ENCODE results near the gene NHSL1. TPM values are rescaled to one million over a fixed set of nuclear protein-coding genes. Genes with fewer than 3 reads are reported as not detected.

Gene NHSL1
- total RNA-seq, 2 experiments from 2014 or later, result 2.7 to 10.6 TPM

DNA sequence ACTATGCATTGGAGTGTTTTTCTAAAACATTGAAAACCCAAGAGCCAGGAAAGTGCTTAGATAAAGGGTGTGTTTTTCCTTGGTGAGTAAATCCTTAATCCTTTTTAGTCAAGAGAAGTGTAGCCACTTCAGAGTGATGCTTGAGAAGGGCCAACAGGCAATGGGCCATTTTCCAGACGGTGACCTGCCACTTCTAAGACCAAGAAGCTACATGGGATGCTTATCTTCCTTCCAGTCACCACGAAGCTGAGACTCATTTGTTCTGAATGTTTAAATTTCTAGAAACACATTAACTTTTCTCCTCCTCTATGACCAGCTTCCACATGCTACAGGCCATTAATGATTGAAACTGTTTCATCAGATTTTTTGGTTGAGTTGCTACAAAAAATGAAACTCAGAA is 34.4 kb upstream of the NHSL1 start:
- no peaks in the 10 kb centered on the region for H3K4me1 ChIP-seq (ENCODE audit: insufficient read depth, low read length, poor library complexity, severe bottlenecking)
- no peaks in the 10 kb centered on the region for H3K9me2 ChIP-seq (ENCODE audit: insufficient read depth, low read length)
- H3K4me2 ChIP-seq (ENCODE audit: low read length), result no peak overlapping the region
- CTCF ChIA-PET (ENCODE audit: unreplicated experiment), result no interaction called here
- BruUV-seq (replicated peaks), result no TSS peak
- TF ChIP-seq, protein P1, sequence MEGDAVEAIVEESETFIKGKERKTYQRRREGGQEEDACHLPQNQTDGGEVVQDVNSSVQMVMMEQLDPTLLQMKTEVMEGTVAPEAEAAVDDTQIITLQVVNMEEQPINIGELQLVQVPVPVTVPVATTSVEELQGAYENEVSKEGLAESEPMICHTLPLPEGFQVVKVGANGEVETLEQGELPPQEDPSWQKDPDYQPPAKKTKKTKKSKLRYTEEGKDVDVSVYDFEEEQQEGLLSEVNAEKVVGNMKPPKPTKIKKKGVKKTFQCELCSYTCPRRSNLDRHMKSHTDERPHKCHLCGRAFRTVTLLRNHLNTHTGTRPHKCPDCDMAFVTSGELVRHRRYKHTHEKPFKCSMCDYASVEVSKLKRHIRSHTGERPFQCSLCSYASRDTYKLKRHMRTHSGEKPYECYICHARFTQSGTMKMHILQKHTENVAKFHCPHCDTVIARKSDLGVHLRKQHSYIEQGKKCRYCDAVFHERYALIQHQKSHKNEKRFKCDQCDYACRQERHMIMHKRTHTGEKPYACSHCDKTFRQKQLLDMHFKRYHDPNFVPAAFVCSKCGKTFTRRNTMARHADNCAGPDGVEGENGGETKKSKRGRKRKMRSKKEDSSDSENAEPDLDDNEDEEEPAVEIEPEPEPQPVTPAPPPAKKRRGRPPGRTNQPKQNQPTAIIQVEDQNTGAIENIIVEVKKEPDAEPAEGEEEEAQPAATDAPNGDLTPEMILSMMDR (conservative IDR thresholded peaks at IDR 0.05; ENCODE audit: low read length), result no peak
- no peak for TF ChIP-seq EZH2phosphoT487 (IDR thresholded peaks at IDR 0.05; ENCODE audit: borderline replicate concordance, low read depth, low read length)
- intact Hi-C loops (cut with micrococcal nuclease; ENCODE audit: unreplicated experiment), result no loop called here
- H3K27ac ChIP-seq (ENCODE audit: low read depth, low read length, poor library complexity, severe bottlenecking), result no peak overlapping the region
- no peaks in the 10 kb centered on the region for H3K36me3 ChIP-seq (ENCODE audit: insufficient read depth, low read length)
- H3K9me3 ChIP-seq (ENCODE audit: low read length), result no peaks in the 10 kb centered on the region
- H2AFZ ChIP-seq (ENCODE audit: low read length), result no peak overlapping the region
- no peak for DNase-seq (ENCODE audit: low spot score)
- H3K4me3 ChIP-seq (ENCODE audit: low read depth, low read length, poor library complexity, severe bottlenecking), result no peak overlapping the region
- POLR2A ChIA-PET, result no interaction called here
- H3K79me2 ChIP-seq (ENCODE audit: insufficient read depth, low read depth, low read length), result no peaks in the 10 kb centered on the region
- H4K20me1 ChIP-seq (ENCODE audit: insufficient read depth, low read length), result no peaks in the 10 kb centered on the region

- no TSS peak for BruUV-seq (replicated peaks)
These were observed 32.1 kb upstream of the NHSL1 start for GRCh38 chr6:138531387-138531786.

GRCh38 chr6:138529478-138529877 is 30.2 kb upstream of the NHSL1 start:
- intact Hi-C loops (cut with micrococcal nuclease; ENCODE audit: unreplicated experiment), result no loop called here
- Histone ChIP-seq H3K4me3 (ENCODE audit: low read depth, low read length, poor library complexity, severe bottlenecking) (no peak overlapping the region), H3K4me2 (ENCODE audit: low read length) (no peak overlapping the region), H3K9me3 (ENCODE audit: low read length) (no peaks in the 10 kb centered on the region), H3K4me1 (ENCODE audit: insufficient read depth, low read length, poor library complexity, severe bottlenecking) (no peaks in the 10 kb centered on the region), H3K79me2 (ENCODE audit: insufficient read depth, low read depth, low read length) (no peaks in the 10 kb centered on the region), H3K9me2 (ENCODE audit: insufficient read depth, low read length) (no peaks in the 10 kb centered on the region), H3K36me3 (ENCODE audit: insufficient read depth, low read length) (no peaks in the 10 kb centered on the region), H3K27ac (ENCODE audit: low read depth, low read length, poor library complexity, severe bottlenecking) (no peak overlapping the region), H2AFZ (ENCODE audit: low read length) (no peak overlapping the region), H4K20me1 (ENCODE audit: insufficient read depth, low read length) (no peaks in the 10 kb centered on the region)
- ChIA-PET POLR2A (interaction anchor here (0.6 kb wide), 1 partner anchor 58 kb away, joined by 5 read pairs; no protein-coding TSS in a partner anchor), CTCF (ENCODE audit: unreplicated experiment) (interaction anchor here (0.5 kb wide), 1 partner anchor 233 kb away, joined by 4 read pairs; no protein-coding TSS in a partner anchor)
- no TSS peak for BruUV-seq (replicated peaks)
- DNase-seq (ENCODE audit: low spot score), result no peak
- no peak for TF ChIP-seq EZH2phosphoT487 (IDR thresholded peaks at IDR 0.05; ENCODE audit: borderline replicate concordance, low read depth, low read length)
- TF ChIP-seq, protein P1 (conservative IDR thresholded peaks at IDR 0.05; ENCODE audit: low read length), result no peak

More at GRCh38 chr6:138531387-138531786, 32.1 kb upstream of the NHSL1 start:
- H3K27ac ChIP-seq (ENCODE audit: low read depth, low read length, poor library complexity, severe bottlenecking), result no peak overlapping the region
- H3K4me2 ChIP-seq (ENCODE audit: low read length), result no peak overlapping the region
- ChIA-PET POLR2A (interaction anchor here (0.7 kb wide), 1 partner anchor 301 kb away, joined by 3 read pairs; no protein-coding TSS in a partner anchor), CTCF (ENCODE audit: unreplicated experiment) (no interaction called here)
- no peaks in the 10 kb centered on the region for H3K4me1 ChIP-seq (ENCODE audit: insufficient read depth, low read length, poor library complexity, severe bottlenecking)
- no peak for DNase-seq (ENCODE audit: low spot score)
- H3K9me2 ChIP-seq (ENCODE audit: insufficient read depth, low read length), result no peaks in the 10 kb centered on the region
- H3K9me3 ChIP-seq (ENCODE audit: low read length), result no peaks in the 10 kb centered on the region
- H2AFZ ChIP-seq (ENCODE audit: low read length), result no peak overlapping the region
- no peaks in the 10 kb centered on the region for H3K36me3 ChIP-seq (ENCODE audit: insufficient read depth, low read length)
- intact Hi-C loops (cut with micrococcal nuclease; ENCODE audit: unreplicated experiment), result no loop called here
- H3K4me3 ChIP-seq (ENCODE audit: low read depth, low read length, poor library complexity, severe bottlenecking), result no peak overlapping the region
- no peaks in the 10 kb centered on the region for H3K79me2 ChIP-seq (ENCODE audit: insufficient read depth, low read depth, low read length)
- H4K20me1 ChIP-seq (ENCODE audit: insufficient read depth, low read length), result no peaks in the 10 kb centered on the region
- no peak for TF ChIP-seq EZH2phosphoT487 (IDR thresholded peaks at IDR 0.05; ENCODE audit: borderline replicate concordance, low read depth, low read length)
- TF ChIP-seq, protein P1 (conservative IDR thresholded peaks at IDR 0.05; ENCODE audit: low read length), result no peak
